ENCODE measurements around the gene ATAD2B.
"Not testable (repeated sequence)": the region's sequence is repeated elsewhere in the genome, so short reads cannot be mapped to it uniquely, and the experiment has no call there.

Gene ATAD2B

DNA sequence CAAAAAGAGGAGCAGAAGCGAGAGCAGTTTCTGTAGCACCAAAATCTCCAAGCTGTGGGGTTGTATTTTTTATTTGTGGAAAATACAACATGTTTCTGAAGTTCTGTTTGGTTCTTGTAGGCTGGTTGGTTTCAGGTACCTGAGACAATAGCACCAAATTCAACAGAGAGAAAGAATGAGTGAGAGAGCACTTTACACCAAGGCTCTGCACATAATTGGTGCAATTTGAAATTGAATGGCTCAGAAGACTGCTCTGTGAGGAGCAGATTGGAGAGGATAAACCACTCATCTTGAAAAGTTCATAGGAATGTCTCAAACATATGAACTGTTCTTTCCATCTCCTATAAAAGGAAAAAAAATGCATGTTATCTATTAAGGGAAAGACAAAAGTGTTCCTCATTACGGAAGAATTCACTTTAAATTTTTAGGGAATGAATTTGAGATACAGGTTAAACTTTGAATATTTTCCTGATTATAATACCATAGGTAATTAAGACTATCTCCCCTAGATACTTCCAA, 175.1 kb downstream of the ATAD2B start:
- TF ChIP-seq, protein P1, sequence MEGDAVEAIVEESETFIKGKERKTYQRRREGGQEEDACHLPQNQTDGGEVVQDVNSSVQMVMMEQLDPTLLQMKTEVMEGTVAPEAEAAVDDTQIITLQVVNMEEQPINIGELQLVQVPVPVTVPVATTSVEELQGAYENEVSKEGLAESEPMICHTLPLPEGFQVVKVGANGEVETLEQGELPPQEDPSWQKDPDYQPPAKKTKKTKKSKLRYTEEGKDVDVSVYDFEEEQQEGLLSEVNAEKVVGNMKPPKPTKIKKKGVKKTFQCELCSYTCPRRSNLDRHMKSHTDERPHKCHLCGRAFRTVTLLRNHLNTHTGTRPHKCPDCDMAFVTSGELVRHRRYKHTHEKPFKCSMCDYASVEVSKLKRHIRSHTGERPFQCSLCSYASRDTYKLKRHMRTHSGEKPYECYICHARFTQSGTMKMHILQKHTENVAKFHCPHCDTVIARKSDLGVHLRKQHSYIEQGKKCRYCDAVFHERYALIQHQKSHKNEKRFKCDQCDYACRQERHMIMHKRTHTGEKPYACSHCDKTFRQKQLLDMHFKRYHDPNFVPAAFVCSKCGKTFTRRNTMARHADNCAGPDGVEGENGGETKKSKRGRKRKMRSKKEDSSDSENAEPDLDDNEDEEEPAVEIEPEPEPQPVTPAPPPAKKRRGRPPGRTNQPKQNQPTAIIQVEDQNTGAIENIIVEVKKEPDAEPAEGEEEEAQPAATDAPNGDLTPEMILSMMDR (IDR thresholded peaks at IDR 0.05; ENCODE audit: low read depth, low read length), result no peak
- no peak overlapping the region for H3K4me3 ChIP-seq (ENCODE audit: low read depth, low read length)

DNA sequence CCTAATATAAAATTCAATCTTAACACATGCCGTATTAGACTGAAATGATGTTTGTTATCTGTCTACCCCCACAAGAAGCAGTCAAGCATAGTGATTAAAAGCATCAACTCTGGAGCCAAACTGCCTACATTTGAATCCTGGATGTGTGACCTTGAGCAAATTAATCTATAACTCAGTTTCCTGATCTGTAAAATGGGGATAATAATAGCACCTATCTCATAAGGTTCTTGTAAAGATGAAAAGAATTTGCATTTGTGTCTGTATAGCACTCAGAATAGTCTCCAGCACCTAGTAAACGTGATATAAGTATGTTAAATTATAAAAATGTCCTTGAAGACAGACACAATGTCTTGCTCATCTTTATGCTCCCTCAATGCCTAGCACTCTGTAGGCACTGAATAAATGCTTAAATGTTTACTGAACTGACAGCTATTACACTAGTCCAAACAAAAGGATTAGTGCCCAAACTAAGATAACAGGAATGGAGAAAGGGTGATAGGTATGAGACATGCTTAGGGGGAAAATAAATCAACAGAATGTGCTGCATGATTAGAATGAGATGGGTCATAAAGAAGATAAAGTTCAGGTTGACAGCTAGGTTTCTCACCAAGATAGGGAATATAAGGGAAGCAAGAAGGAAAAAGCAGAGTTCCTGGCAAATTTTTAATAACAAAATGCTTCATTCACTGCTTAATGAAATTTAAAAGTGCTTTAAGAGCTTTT, 180.6 kb downstream of the ATAD2B start:
- TF ChIP-seq, protein P1 (IDR thresholded peaks at IDR 0.05; ENCODE audit: low read depth, low read length), result no peak
- H3K4me3 ChIP-seq (ENCODE audit: low read depth, low read length), result no peak overlapping the region

DNA sequence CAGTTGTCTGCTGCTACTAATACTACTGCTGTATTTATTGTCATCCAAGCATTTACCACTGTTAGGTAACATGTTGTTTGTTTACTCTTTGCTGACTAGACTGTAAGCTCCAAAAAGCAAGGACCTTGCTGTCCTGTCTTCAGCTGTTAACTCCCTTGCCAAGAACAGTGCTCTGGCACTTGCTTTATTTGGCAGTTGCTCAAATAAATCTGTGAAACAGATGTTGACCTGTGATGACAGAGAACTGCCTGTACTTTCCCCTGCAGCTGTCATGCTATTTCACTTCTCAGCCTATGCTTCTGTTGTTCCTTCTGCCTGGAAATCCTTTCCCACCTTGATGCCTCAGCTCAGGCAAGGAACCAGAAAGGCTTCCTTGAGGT, 181.2 kb downstream of the ATAD2B start:
- H3K4me3 ChIP-seq (ENCODE audit: low read depth, low read length), result no peak overlapping the region
- TF ChIP-seq, protein P1 (IDR thresholded peaks at IDR 0.05; ENCODE audit: low read depth, low read length), result no peak

DNA sequence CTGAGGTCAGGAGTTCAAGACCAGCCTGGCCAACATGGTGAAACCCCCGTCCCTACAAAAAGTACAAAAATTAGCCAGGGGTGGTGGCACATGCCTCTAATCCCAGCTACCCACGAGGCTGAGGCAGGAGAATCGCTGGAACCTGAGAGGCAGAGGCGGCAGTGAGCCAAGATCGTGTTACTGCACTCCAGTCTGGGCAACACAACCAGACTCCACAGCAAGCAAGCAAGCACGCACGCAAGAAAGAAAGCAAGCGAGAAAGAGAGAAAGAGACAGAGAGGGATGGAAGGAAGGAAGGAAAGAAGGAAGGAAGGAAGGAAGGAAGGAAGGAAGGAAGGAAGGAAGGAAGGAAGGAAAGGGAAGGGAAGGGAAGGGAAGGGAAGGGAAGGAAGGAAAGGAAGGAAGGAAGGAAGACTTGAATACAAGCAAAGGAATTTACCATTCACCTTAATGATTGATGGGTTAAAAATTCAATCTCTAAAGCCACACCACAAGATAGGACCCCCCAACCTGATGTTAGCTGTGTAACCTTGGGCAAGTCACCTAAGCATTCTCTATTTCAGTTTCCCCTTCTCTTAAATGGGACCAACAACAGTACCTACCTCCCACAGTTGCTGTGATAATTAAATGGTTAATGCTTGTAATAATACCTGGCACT, 181.7 kb downstream of the ATAD2B start:
- TF ChIP-seq, protein P1 (IDR thresholded peaks at IDR 0.05; ENCODE audit: low read depth, low read length), result no peak
- H3K4me3 ChIP-seq (ENCODE audit: low read depth, low read length), result no peak overlapping the region

DNA sequence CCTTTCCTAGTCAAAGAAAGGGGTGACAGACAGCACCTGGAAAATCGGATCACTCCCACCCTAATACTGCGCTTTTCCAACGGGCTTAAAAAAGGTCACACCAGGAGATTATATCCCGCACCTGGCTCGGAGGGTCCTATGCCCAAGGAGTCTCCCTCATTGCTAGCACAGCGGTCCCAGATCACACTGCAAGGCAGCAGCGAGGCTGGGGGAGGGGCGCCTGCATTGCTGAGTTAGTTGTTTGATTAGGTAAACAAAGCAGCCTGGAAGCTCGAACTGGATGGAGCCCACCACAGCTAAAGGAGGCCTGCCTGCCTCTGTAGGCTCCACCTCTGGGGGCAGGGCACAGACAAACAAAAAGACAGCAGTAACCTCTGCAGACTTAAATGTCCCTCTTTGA, 190.1 kb downstream of the ATAD2B start:
- H3K4me3 ChIP-seq (ENCODE audit: low read depth, low read length), result not testable (repeated sequence)

DNA sequence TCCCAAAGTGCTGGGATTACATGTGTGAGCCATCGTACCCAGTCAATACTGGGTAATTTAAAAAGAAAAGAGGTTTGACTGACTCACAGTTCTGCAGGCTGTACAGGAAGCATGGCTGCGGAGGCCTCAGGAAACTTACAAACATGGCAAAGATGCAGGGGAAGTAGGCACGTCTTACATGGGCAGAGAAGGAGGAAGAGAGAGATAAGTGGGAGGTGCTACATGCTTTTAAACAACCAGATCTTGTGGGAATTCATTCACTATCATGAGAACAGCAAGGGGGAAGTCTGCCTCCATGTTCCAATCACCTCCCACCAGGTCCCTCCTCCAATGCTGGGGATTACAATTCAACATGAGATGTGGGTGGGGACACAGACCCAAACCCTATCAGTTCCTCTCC, 192.5 kb downstream of the ATAD2B start:
- H3K4me3 ChIP-seq (ENCODE audit: low read depth, low read length), result no peak overlapping the region
- TF ChIP-seq, protein P1 (IDR thresholded peaks at IDR 0.05; ENCODE audit: low read depth, low read length), result no peak

DNA sequence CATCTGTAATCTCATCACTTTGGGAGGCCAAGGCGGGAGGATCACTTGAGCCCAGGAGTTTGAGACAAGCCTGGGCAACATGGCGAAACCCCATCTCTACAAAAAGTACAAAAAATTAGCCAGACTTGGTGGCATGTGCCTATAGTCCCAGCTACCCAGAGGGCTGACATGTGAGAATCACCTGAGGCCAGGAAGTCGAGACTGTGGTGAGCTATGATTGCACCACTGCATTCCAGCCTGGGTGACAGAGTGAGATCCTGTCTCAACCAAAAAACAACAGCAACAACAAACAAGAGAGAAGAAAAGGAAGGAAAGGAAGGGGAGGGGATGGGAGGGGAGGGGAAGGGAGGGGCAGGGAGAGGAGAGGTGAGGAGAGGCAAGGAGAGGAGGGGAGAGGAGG, 203.9 kb downstream of the ATAD2B start:
- not testable (repeated sequence) for H3K4me3 ChIP-seq (ENCODE audit: low read depth, low read length)

DNA sequence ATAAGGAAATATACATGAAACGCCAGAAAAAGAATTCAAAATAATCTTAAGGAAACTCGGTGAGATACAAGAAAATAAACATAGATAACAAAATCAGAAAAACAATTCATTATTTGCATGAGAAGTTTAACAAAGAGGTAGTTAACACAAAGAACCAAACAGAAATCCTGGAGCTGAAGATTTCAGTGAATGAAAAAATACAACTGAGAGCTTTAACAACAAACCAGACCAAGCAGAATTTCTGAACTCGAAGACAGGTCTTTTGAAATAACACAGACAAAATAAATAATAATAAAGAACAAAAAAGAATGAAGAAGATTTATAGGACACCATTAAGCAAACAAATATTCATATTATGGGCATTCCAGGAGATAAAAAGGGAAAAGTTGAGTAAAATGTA, 204.7 kb downstream of the ATAD2B start:
- H3K4me3 ChIP-seq (ENCODE audit: low read depth, low read length), result no peak overlapping the region
- TF ChIP-seq, protein P1 (IDR thresholded peaks at IDR 0.05; ENCODE audit: low read depth, low read length), result no peak

Measured in WI38 (cell line).